Astrocyte of the spinal cord (primary cell): Measurements from ENCODE around the gene MAP3K2.

Experiments used
- DNase-seq: peaks from one replicate; pipeline ENCODE4 v3.0.0; 2011; ENCODE audit warnings: low read depth, low spot score
- H3K4me3 ChIP-seq: 2 replicates; pipeline ENCODE4 v1.5.1; 2011; ENCODE audit warnings: low read depth, mild to moderate bottlenecking, low read length, moderate library complexity
- in situ Hi-C: cut with HindIII; loops from 2 replicates; pipeline ENCODE4 v1.10.0; 2017; ENCODE audit warnings: low sequenced_read_pairs
- TF ChIP-seq, protein P1 (sequence below): IDR thresholded peaks from 2 replicates; pipeline ENCODE4 v1.5.1; 2012; ENCODE audit warnings: low read depth, mild to moderate bottlenecking, low read length, inconsistent platforms

MAP3K2 gene

DNA sequence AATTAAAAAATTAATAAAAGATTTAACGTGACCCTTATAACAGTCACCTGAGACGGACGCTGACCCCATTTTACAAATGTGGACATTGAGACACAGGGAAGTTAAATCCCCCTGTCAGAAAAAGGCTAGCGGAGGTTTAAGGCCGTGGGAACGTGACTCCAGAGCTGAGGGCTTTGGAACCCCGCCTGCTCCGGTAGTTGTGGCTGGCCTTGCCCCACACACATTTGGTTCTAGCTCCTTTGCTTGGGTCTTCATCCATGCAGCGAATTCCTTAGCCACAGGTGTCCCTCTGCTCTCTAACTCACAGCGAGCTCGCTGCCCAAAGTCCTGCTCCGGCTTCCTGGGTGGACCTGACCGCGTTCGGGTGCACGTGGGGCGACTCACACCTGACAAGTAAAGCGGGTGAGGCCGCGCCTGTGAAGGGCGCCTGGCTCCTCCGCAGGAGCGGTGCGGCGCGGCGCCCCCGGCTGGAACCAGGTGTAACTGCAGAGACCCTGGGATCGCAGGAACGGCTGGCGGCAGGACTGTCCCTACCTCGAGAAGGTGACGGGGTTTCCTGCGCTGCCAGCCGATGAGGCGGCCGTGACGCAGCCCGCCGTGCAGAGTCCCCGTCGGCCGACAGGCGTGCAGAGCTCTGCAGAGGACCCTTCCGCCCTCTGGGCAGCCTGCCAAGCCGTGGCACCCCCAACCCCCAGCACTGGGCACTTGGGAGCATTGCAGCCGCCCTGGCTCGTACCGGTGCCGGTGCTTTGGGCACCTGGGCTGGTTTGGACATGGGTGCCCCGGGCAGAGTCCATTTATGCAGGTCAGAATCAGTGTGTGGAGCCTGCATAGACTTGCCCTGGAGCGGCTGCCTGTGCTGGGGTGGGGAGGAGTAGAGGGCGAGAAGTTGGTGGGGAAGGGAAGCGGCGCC, 28.1 kb upstream of the MAP3K2 start:
- peak; percentile 37 for DNase-seq

DNA sequence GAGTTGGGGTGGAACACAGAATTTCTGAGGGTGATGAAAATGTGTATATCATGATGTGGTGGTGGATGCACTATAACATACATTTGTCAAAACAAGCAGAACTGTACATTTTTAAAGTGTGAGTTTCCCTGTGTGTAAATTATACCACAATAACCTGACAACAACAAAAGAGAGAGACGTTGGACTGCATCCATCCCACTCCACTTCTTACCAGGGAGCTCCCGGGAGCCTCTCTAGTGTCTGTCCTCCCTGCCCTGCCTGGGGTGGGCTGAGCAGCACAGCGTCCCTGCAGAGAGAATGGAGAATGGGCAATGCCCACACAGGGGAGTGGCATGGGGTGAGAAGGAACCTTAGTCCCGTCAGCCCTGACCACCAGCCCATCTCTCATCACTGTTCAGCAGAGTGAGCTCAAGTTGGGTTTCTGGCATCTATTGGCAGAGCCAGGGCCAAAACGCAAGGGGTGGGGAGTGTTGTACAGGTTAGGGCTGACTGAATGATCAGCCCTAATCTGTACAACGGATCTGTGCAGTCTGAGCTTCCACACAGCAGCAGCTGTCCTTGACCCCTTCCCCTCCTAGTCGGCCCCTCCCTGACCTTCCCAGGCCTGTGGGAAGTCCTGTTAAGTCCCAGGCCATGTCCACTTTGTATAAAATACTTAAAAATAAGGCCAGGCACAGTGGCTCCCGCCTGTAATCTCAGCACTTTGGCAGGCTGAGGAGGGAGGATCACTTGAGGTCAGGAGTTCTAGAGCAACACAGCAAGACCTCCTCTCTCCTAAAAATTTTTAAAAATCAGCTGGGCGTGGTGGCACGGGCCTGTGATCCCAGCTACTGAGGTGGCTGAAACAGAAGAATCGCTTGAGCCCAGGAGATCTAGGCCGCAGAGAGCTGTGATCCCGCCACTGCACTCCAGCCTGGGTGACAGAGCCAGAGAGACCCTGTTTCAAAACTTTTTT, 27.1 kb upstream of the MAP3K2 start:
- TF ChIP-seq, protein P1, sequence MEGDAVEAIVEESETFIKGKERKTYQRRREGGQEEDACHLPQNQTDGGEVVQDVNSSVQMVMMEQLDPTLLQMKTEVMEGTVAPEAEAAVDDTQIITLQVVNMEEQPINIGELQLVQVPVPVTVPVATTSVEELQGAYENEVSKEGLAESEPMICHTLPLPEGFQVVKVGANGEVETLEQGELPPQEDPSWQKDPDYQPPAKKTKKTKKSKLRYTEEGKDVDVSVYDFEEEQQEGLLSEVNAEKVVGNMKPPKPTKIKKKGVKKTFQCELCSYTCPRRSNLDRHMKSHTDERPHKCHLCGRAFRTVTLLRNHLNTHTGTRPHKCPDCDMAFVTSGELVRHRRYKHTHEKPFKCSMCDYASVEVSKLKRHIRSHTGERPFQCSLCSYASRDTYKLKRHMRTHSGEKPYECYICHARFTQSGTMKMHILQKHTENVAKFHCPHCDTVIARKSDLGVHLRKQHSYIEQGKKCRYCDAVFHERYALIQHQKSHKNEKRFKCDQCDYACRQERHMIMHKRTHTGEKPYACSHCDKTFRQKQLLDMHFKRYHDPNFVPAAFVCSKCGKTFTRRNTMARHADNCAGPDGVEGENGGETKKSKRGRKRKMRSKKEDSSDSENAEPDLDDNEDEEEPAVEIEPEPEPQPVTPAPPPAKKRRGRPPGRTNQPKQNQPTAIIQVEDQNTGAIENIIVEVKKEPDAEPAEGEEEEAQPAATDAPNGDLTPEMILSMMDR, result no peak
- no peak overlapping the region for H3K4me3 ChIP-seq
- no peak for DNase-seq
- in situ Hi-C loops, result no loop called here

More for the DNA sequence above, 28.1 kb upstream of the MAP3K2 start:
- peak overlapping the region; percentile 14 for H3K4me3 ChIP-seq
- in situ Hi-C loops, result no loop called here
- TF ChIP-seq, protein P1, result peak; percentile 63

DNA sequence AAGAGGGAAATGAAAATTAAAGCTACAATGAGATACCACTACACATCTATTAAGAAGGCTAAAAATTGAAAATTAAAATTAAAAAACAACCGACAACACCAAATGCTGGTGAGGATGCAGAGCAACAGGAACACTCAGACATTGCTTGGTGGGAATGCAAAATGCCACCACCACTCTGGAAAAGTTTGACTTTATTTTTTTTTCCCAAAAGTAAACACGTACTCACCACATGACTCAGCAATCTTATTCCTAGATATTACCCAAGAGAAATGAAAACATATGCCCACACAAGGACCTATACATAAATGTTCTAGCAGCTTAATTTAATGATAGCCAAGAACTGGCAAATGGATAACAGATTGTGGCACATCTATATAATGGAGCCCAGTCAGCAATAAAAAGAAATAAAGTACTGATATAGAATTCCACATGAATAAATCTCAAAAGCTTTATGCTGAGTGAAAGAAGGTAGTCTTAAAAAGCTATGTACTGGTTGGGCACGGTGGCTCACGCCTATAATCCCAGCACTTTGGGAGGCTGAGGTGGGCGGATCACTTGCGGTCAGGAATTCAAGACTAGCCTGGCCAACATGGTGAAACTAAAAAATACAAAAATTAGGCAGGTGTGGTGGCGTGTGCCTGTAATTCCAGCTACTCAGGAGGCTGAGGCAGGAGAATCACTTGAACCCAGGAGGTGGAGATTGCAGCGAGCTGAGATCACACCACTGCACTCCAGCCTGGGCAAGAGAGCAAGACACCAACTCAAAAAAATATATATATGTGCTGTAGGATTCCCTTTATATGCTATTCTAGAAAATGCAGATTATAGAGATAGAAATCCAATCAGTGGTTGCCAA, 26.2 kb upstream of the MAP3K2 start:
- TF ChIP-seq, protein P1, result no peak
- peak; percentile 69 for DNase-seq
- no peak overlapping the region for H3K4me3 ChIP-seq
- in situ Hi-C loops, result no loop called here

DNA sequence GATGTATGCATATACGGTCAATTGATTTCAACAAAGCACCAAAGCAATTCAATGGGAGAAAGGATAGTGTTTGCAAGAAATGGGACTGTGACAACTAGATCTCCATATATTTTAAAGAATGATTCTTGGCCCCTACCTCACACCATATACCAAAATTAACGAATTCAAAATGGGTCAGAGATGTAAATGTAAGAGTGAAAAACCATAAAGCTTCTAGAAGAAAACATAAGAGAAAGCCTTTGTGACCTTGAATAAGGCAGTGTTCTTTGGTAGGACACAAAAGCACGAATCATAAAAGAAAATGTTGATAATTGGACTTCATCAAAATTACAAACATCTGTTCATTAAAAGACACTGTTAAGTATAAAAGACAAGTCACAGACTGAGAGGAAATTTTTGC, 25.4 kb upstream of the MAP3K2 start:
- TF ChIP-seq, protein P1, result no peak
- H3K4me3 ChIP-seq, result no peak overlapping the region
- DNase-seq, result no peak
- in situ Hi-C loops, result no loop called here

DNA sequence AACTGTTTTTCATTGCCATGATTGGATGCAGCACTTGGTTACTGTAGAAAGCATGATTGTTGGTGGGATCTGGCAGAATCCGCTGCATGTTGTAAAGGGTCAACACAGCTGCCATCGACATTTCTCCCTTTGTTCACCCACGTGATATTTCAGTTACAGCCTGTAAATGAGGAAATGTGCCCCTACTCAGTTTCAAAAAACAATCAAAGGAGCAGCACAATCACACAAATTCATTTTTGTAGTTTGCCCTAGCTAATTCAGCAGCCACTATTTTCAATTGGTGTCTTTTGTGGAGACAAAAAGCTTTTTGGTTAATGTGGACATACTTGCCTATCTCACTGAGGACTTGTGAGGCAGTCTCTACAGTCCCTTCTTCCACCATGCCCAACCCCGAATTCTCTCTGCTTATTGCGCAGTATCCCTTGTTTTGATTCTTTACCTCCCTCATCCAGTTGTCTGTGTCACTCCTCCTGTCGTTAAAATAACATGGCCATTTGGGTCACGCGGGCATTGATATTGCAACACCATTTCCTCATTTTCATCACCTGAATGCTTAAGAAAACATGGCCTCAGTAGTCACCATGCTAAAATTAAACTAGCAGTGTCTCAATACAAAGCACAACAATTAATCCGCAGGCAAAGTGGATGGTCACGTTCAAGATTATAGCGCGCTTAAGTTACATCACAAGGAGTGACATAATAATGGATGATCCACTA, 24.0 kb upstream of the MAP3K2 start:
- in situ Hi-C loops, result no loop called here
- TF ChIP-seq, protein P1, result no peak
- no peak for DNase-seq

More for the DNA sequence above, 24.0 kb upstream of the MAP3K2 start:
- no peak overlapping the region for H3K4me3 ChIP-seq
